ENCODE data around the gene GAPDH. TPM values are rescaled to one million over a fixed set of nuclear protein-coding genes. Genes with fewer than 3 reads are reported as not detected.
A peak's percentile ranks its signal among the peaks of the same experiment; 100 is the strongest.
"Not testable (repeated sequence)": the region's sequence is repeated elsewhere in the genome, so short reads cannot be mapped to it uniquely, and the experiment has no call there.

Gene GAPDH
- polyA plus RNA-seq, 3 donors: 2,879 to 3,427 (median 3,223) TPM

- Histone ChIP-seq H4K20me1 (ENCODE audit: insufficient read depth, low read length) (peaks cover 39% of the 10 kb centered on the region), H3K9me3 (replicated peaks in 1 of 2; ENCODE audit: control insufficient read depth in 1 of 2, insufficient read depth in 1 of 2, low read length in 2 of 2) (no peaks in the 10 kb centered on the region), H3K4me1 (ENCODE audit: control insufficient read depth in 1 of 2, insufficient read depth in 2 of 2, low read length in 2 of 2) (peaks cover 56 to 70% of the 10 kb centered on the region in 2 donors), H3K4me2 (replicated peaks; ENCODE audit: extremely low read depth, low read length, poor library complexity, severe bottlenecking) (peak overlapping the region; percentile 99), H3K27me3 (ENCODE audit: control insufficient read depth in 2 of 2, insufficient read depth in 2 of 2, low read length in 2 of 2) (no peaks in the 10 kb centered on the region), H3K9ac (ENCODE audit: insufficient read depth, low read length, poor library complexity, severe bottlenecking) (peak overlapping the region; percentile 75), H3K36me3 (replicated peaks in 1 of 2; ENCODE audit: control insufficient read depth in 1 of 2, insufficient read depth in 2 of 2, low read length in 2 of 2) (peaks cover 18 to 38% of the 10 kb centered on the region in 2 donors), H3K4me3 (replicated peaks in 1 of 3; ENCODE audit: low read depth in 2 of 3, low read length in 3 of 3) (peak overlapping the region; percentile 85 to 97 (median 90)), H3K79me2 (ENCODE audit: insufficient read depth, low read length) (peaks cover 70% of the 10 kb centered on the region), H3K27ac (ENCODE audit: low read depth in 1 of 2, low read length in 2 of 2) (peak overlapping the region; percentile 54 to 91), H2AFZ (ENCODE audit: insufficient read depth, low read depth, low read length, poor library complexity, severe bottlenecking) (peak overlapping the region; percentile 74)
- no peak for TF ChIP-seq CTCF (IDR thresholded peaks at IDR 0.05)
- peak overlapping the region; percentile 88 to 100 for H3K4me3 Mint-ChIP-seq
- intact Hi-C loops (cut with micrococcal nuclease): loop anchor here in 1 of 2 donors (5.0 kb wide), 1 partner anchor 93 kb away; no protein-coding TSS in a partner anchor
- H3K27ac Mint-ChIP-seq: peak overlapping the region; percentile 88 to 93 (median 90)
- H3K4me1 Mint-ChIP-seq: peaks cover 64% of the 10 kb centered on the region
- peak in 2 of 3 donors; percentile 45 to 59 for DNase-seq
- peaks cover 0 to 1% (median 0%) of the 10 kb centered on the region in 3 donors for H3K27me3 Mint-ChIP-seq (ENCODE audit: low read depth in 3 of 3)
- H3K36me3 Mint-ChIP-seq: peaks cover 22 to 50% of the 10 kb centered on the region in 2 donors
- peaks cover 0 to 2% (median 0%) of the 10 kb centered on the region in 7 donors for H3K9me3 Mint-ChIP-seq
- under 1% methylated on average over 59 of the region's 61 CpGs for WGBS (ENCODE audit: insufficient coverage)
Measured at GRCh38 chr12:6555018-6555691, 20.8 kb downstream of the GAPDH start.

- H3K9me3 Mint-ChIP-seq; DNase-seq; H3K27me3 Mint-ChIP-seq (ENCODE audit: low read depth in 3 of 3); H3K9me3 ChIP-seq (replicated peaks in 1 of 2; ENCODE audit: control insufficient read depth in 1 of 2, insufficient read depth in 1 of 2, low read length in 2 of 2); H3K27me3 ChIP-seq (ENCODE audit: control insufficient read depth in 2 of 2, insufficient read depth in 2 of 2, low read length in 2 of 2); H3K9ac ChIP-seq (ENCODE audit: insufficient read depth, low read length, poor library complexity, severe bottlenecking): not testable (repeated sequence)
- peak overlapping the region in 2 of 3 experiments; percentile 85 to 97 for H3K4me3 ChIP-seq (replicated peaks in 1 of 3; ENCODE audit: low read depth in 2 of 3, low read length in 3 of 3)
- H3K36me3 ChIP-seq (replicated peaks in 1 of 2; ENCODE audit: control insufficient read depth in 1 of 2, insufficient read depth in 2 of 2, low read length in 2 of 2): peaks cover 31 to 51% of the 10 kb centered on the region in 2 donors
- H3K79me2 ChIP-seq (ENCODE audit: insufficient read depth, low read length): peaks cover 60% of the 10 kb centered on the region
- peaks cover 39% of the 10 kb centered on the region for H4K20me1 ChIP-seq (ENCODE audit: insufficient read depth, low read length)
- H3K27ac Mint-ChIP-seq: peak overlapping the region; percentile 65 to 90 (median 83)
- H3K4me1 Mint-ChIP-seq: peaks cover 51% of the 10 kb centered on the region
- H3K36me3 Mint-ChIP-seq: peaks cover 35 to 58% of the 10 kb centered on the region in 2 donors
- H3K27ac ChIP-seq (ENCODE audit: low read depth in 1 of 2, low read length in 2 of 2): peak overlapping the region in 1 of 2 donors; percentile 13
- H3K4me1 ChIP-seq (ENCODE audit: control insufficient read depth in 1 of 2, insufficient read depth in 2 of 2, low read length in 2 of 2): peaks cover 43 to 57% of the 10 kb centered on the region in 2 donors
- H3K4me3 Mint-ChIP-seq: peak overlapping the region; percentile 88 to 100
- 97% methylated on average over 4 of the region's 7 CpGs for WGBS (ENCODE audit: insufficient coverage)
- peak overlapping the region; percentile 99 for H3K4me2 ChIP-seq (replicated peaks; ENCODE audit: extremely low read depth, low read length, poor library complexity, severe bottlenecking)
- peak overlapping the region; percentile 74 for H2AFZ ChIP-seq (ENCODE audit: insufficient read depth, low read depth, low read length, poor library complexity, severe bottlenecking)
- intact Hi-C loops (cut with micrococcal nuclease): loop anchor here in 1 of 2 donors (5.0 kb wide), 1 partner anchor 94 kb away; no protein-coding TSS in a partner anchor
Measured at GRCh38 chr12:6556496-6556817, 22.1 kb downstream of the GAPDH start.

Measured in CD14-positive monocyte (primary cell).